HG03095 (cell line): ENCODE data around the gene MICAL2.
A peak's percentile ranks its signal among the peaks of the same experiment; 100 is the strongest.

ENCODE experiments used
- ATAC-seq: cut with Tn5 transposase; IDR thresholded peaks from one replicate; pipeline ENCODE4 v1.9.1; 2021; ENCODE audit warnings: moderate library complexity; ENCODE audit not compliant: unreplicated experiment

Gene MICAL2

DNA sequence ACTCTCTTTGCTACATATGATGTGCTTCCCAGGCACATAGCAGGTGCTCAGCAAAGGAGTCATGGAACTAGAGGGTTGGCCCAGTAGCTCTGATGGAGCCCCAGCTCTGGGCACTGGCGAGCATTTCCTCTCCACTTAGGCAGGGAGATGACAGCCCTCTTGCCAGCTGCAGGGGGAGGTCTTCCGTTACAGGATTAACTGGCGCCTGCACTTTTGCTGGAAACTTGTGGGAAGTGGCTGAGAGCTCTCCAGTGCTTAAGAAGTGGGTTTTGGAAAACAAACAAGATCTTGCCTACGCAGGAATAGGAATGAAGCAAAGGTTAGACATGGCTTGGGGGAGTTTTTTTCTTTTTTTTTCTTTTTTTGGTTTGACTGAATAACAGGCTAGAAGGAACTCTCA is 75.5 kb downstream of the MICAL2 start:
- ATAC-seq: no peak

DNA sequence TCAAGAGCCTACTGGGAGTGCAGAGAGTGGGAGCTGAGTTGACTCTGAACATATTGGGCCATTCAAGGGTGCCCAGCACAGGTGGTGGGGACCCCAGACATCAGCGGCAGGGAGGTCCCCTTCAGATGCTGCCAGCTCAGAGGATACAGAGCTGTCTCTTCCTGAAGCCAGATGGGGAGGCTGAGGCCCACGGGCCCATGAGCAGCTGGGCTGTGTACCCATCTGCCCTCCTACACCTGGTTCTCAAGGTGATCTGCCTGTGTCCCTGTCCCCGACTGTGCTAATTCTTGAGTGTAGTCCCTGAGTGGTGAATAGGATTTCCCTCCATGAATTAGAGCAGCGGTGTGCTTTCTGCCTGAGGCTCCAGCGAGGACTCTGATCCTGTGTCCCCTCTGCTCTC is 76.3 kb downstream of the MICAL2 start:
- ATAC-seq: no peak

GRCh38 chr11:12187399-12187798 is 77.0 kb downstream of the MICAL2 start:
- ATAC-seq: no peak

GRCh38 chr11:12188548-12189317 is 78.3 kb downstream of the MICAL2 start:
- ATAC-seq: peak; percentile 77

- no peak for ATAC-seq
These were observed 79.3 kb downstream of the MICAL2 start for GRCh38 chr11:12189543-12190235.

- ATAC-seq: no peak
These were observed 80.1 kb downstream of the MICAL2 start for GRCh38 chr11:12190511-12190910.

DNA sequence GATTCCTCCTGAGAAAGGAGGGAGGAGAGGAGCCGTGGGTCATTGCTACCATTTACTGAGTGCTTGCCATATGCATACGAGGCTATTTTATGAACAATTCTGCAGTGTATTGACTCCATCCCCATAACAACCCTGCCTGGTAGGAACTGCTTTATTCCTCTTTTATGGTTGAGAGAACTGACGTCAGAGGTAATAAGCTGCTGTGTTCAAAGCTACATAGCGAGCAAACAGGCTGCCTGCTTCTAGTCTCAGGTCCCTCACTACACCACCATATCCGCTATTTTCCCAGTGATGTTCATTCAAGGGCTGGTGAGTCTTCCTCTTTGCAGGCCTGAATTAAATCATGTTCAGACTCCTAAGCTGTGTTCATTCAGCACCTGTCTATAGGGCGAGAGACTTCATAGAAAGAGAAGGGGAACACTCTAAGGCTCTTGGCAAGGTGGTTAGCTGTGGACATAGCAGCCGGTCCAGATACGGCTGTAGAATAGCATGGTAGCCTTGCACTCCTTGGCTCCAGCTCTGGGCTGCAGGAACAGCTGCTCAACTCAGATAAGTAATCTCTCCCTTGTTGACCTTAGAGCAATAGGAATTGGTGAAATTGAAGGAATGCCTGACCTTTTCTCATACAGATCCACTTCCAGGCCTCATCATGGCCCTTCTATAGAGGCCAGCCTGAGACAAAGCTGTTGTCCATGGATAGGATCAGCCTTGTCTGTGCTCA is 82.6 kb downstream of the MICAL2 start:
- ATAC-seq: no peak

DNA sequence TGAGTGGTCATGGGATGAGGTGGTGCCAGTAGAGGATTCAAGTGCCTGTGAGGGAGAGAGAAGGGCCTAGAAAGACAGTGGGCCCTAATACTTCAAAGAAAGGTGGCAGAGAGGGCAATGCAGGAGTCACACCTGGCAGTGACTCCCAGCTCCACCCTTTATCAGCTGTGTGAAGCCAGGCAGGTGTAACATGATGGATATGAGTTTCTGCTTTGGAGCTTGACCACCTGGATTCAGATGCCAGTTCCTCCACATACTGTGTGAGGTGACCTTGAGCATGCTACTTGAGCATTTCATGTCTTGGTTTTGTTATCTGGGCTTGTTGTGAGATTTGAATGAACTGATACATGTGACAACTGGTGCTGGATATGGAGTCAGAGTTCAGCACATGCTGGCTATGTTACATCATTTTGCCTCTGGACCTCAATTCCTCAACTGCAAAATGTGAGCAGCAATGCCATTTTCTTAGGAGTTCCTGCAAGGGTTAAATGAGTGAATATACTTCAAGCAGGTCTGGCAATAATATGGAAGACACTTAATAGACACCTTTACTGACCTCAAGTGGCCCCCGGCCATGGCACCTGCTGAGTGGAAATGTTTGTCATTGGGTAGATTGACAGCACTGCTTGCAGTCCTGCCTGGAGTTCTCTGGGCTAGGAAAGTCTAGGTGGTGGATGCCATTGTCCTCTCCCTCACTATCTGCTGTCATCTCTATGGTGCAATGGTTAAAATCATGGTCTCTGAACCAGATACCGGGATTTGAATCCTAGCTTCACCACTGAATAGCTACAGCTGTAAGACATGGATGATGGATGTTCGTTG is 83.3 kb downstream of the MICAL2 start:
- no peak for ATAC-seq

DNA sequence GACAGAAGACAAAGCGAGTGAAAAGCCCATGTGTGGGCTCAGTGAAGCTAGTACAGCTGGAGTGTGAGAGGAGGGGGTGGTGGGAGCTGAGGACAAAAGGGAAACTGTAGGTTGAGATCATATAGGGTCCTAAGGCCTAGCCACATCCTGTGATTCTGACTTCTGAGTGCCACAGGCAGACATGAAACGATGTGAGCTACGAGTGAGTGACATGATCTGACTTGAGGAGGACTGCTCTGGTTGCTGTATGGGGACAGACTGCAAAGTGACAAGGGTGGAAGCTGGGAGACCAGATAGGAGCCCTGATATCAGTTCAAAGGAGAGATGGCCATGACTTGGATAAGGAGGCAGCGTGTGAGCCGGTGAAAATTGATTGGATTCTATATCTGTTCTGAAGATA is 85.4 kb downstream of the MICAL2 start:
- ATAC-seq: peak; percentile 82

DNA sequence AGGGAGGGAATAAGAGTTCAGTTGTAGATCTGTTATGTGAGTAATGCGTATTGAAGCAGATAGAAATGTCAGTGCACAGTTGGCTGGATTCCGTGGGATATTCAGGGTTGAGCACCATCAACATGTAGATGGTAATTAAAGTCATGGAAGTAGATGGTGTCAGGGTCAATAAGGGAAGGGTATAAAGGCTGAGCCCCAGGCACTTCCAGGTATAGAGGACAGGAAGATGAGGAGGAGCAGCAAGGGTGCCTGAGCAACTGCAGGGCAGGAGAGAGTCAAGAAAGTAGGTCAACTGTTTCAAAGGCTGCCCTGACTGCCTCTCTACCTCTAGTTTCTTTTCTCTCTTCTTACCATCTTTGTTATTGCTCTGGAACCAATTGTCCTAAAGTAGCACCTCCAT is 85.9 kb downstream of the MICAL2 start:
- ATAC-seq: no peak

- ATAC-seq: no peak
These were observed 86.5 kb downstream of the MICAL2 start for GRCh38 chr11:12196872-12197271.

- no peak for ATAC-seq
These were observed 88.1 kb downstream of the MICAL2 start for GRCh38 chr11:12198251-12199222.

DNA sequence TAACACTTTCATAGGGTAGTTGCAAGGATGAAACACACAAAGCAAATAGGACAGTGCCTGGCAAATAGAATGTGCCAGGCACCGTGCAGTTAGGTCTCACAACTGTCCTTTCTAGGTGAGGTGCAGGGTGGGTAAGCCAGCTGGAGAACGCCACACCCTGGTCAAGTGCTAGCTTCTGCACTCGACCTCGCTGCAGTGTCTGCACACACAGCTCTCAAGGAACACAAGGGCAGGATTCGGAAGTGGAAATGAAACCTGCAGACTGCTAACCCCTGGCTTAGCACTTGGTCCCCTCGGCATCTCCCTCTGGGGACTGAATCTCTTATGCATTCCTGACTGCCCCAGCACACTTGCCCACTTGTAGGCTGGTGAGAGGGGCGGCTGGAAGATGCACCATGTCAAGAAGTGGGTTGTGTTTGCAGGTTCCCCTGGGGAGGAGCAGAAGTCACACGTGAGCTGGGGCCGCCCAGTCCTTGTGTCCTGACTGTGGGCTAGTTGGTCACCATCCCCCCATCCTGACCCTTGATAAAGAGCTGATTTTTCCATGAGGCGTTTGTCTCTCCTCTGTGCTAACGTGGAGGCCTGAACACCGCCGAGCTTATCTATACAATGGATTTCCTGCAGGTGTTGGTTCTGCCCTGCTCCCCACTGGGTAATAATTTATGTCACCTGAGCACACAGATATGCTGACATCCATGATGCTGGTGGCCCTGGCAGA is 89.0 kb downstream of the MICAL2 start:
- no peak for ATAC-seq

GRCh38 chr11:12200279-12200990 is 90.0 kb downstream of the MICAL2 start:
- no peak for ATAC-seq

DNA sequence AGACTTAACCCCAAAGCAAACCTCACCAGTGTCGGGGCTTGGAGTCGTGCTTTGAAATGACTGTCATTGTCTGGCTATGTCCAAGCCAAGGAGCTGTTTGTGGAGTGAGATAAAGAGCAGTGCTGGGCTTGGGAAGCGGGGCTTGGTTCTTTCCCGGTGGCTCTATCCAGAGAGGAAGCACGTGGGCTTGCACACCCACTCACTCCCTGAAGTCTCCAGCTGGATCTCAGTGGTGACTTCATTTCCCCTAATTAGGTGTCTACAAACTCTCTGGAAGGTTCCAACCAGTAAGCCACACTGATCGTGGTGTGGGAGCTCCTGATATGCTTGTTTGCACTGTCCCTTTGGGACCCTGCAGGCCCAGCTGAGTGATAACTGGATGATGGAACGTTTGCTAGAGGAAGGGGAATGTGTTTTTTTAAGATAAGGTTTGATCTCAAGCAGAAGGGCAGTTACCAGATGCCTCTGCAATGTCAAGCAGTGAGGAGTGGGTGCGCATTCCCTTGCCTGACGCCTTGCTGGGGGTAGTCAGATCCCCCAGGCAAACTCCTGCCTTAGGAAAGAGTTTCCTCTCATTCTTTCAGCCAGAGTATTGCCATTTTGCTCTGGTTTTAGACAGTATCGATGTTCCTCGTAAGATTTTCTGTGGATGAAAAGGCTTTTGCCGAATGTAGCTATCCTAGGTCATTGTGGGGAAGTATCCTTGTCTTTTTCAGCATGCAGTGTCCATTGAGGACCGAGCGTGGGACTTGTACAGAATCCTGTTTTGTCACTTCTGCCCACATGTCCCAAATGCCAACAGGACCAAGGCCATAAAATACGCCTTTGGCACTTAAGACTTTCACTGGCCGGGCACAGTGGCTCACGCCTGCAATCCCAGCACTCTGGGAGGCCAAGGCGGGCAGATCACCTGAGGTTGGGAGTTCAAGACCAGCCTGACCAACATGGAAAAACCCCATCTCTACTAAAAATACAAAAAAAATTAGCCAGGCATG is 90.9 kb downstream of the MICAL2 start:
- no peak for ATAC-seq

DNA sequence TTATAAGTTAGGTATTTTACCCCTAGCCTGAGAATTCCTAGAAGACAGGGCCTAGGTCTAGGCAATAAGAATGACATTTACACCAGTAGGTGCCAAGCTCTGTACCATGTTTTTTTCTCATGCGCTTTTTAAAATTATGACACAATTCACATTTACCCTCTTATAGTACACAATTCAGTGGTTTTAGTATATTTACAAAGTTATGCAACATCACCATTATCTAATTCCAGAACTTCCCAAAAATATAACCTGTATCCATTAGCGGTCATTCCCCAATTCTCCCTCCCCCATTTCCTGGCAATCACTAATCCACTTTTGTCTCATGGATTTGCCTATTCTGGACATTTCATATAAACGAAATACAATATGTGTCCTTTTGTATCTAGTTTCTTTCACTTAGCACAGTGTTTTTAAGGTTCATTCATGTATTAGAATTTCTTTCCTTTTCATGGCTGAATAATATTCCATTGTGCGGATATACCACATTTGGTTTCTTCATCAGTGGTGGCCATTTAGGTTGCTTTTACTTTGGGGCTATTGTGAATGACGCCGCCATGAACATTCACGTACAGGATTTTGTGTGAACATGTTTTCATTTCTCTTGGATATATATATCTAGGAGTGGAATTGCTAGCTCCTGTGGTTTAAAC is 92.4 kb downstream of the MICAL2 start:
- no peak for ATAC-seq

GRCh38 chr11:12204506-12204905 is 94.1 kb downstream of the MICAL2 start:
- ATAC-seq: no peak
